ENCODE data around the gene RPUSD1.
"Not testable (repeated sequence)": the region's sequence is repeated elsewhere in the genome, so short reads cannot be mapped to it uniquely, and the experiment has no call there.

- TF ChIP-seq, protein P1, sequence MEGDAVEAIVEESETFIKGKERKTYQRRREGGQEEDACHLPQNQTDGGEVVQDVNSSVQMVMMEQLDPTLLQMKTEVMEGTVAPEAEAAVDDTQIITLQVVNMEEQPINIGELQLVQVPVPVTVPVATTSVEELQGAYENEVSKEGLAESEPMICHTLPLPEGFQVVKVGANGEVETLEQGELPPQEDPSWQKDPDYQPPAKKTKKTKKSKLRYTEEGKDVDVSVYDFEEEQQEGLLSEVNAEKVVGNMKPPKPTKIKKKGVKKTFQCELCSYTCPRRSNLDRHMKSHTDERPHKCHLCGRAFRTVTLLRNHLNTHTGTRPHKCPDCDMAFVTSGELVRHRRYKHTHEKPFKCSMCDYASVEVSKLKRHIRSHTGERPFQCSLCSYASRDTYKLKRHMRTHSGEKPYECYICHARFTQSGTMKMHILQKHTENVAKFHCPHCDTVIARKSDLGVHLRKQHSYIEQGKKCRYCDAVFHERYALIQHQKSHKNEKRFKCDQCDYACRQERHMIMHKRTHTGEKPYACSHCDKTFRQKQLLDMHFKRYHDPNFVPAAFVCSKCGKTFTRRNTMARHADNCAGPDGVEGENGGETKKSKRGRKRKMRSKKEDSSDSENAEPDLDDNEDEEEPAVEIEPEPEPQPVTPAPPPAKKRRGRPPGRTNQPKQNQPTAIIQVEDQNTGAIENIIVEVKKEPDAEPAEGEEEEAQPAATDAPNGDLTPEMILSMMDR (conservative IDR thresholded peaks at IDR 0.05; ENCODE audit: low read depth, low read length): not testable (repeated sequence)
- TF ChIP-seq EZH2 (IDR thresholded peaks at IDR 0.05; ENCODE audit: borderline replicate concordance, low read depth, low read length, poor library complexity, severe bottlenecking): not testable (repeated sequence)
These were observed 34.0 kb downstream of the RPUSD1 start for GRCh38 chr16:754121-754607.

Data from A673 (cell line).